ENCODE results near the gene ELOB.

ELOB gene

GRCh38 chr16:2811703-2812471 lies 34.8 kb upstream of the ELOB start:
- in situ Hi-C loops (cut with MboI; ENCODE audit: low sequenced_read_pairs), result no loop called here

- in situ Hi-C loops (cut with MboI; ENCODE audit: low sequenced_read_pairs), result no loop called here
Measured at GRCh38 chr16:2810651-2811050, 33.6 kb upstream of the ELOB start.

- in situ Hi-C loops (cut with MboI; ENCODE audit: low sequenced_read_pairs), result no loop called here
Measured at GRCh38 chr16:2809149-2809760, 32.2 kb upstream of the ELOB start.

DNA sequence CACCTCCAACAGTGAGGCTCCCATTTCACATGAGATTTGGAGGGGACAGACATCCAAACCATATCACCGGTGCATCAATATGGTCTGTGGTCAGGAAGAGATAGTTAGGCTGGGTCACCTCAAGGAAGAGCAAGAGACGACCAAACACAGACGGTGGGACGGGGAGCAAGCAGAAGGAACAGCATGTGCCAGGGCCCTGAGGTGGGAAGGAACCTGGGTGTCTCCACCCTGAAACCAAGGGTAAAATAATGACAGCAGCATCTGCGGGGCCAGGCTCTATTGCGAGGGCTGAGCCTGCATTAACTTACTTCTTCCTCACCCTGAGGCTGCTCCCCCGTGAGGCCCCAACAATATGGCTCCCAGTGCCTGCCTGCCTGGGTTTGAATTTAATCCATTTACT lies 31.1 kb upstream of the ELOB start:
- in situ Hi-C loops (cut with MboI; ENCODE audit: low sequenced_read_pairs), result no loop called here

GRCh38 chr16:2806286-2806685 lies 29.2 kb upstream of the ELOB start:
- in situ Hi-C loops (cut with MboI; ENCODE audit: low sequenced_read_pairs), result no loop called here

- in situ Hi-C loops (cut with MboI; ENCODE audit: low sequenced_read_pairs), result no loop called here
Measured at GRCh38 chr16:2804728-2805127, 27.6 kb upstream of the ELOB start.

GRCh38 chr16:2803545-2804195 lies 26.6 kb upstream of the ELOB start:
- in situ Hi-C loops (cut with MboI; ENCODE audit: low sequenced_read_pairs), result no loop called here

GRCh38 chr16:2799859-2800226 lies 22.8 kb upstream of the ELOB start:
- in situ Hi-C loops (cut with MboI; ENCODE audit: low sequenced_read_pairs), result no loop called here

GRCh38 chr16:2799205-2799858 lies 22.3 kb upstream of the ELOB start:
- in situ Hi-C loops (cut with MboI; ENCODE audit: low sequenced_read_pairs), result no loop called here

GRCh38 chr16:2798723-2799204 lies 21.7 kb upstream of the ELOB start:
- in situ Hi-C loops (cut with MboI; ENCODE audit: low sequenced_read_pairs), result no loop called here

- in situ Hi-C loops (cut with MboI; ENCODE audit: low sequenced_read_pairs), result no loop called here
Measured at GRCh38 chr16:2795395-2796143, 18.5 kb upstream of the ELOB start.

DNA sequence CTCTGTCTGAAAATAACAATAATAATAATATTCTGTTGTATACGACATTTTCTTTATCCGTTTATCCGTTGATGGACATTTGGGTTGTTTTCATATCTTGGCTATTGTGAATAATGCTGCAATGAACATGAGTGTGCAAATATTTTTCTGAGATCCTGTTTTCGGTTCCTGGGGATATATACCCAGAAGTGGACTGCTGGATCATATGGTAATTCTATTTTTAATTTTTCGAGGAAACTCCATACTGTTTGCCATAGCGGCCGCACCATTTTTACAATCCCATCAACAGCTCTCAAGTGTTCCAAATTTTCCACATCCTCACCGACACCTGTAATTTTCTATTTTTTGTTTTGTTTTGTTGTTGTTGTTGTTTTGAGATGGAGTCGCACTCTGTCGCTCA lies 15.9 kb upstream of the ELOB start:
- in situ Hi-C loops (cut with MboI; ENCODE audit: low sequenced_read_pairs), result no loop called here

DNA sequence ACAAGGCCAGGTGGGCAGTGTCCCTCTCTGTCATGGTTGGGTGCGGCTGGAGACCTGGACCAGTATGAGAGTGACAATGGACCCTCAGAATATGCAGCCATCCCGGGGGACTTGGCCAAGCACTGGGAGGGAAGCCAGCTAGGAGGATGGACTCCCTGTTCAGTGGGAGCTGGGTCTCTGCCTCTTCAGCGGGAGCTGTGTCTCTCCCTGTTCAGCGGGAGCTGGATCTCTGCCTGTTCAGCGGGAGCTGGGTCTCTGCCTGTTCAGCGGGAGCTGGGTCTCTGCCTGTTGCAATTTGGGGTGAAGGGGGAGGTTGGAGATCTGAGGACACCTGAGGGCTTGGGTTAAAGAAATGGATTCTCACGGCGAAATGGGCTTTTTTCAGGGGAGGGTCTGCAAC lies 14.1 kb upstream of the ELOB start:
- in situ Hi-C loops (cut with MboI; ENCODE audit: low sequenced_read_pairs), result no loop called here

DNA sequence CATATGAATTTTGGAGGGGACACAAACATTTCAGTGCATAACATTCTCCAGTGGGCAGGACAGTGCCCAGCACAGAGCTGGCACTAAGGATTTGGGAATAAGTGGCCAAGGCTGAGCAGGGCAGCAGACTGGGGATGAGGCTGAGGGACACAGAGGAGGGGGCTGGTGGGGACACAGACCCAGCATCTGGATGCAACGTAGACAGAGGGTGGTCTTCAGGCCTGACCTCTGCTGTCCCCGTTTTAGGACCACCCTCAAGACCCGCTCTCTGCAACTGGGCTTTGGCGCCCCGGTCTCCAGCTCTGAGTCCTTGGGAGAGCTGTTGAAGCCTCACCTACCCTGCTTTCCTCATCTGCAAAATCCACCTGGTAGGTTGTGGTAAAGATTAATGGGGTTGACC lies 13.6 kb upstream of the ELOB start:
- in situ Hi-C loops (cut with MboI; ENCODE audit: low sequenced_read_pairs), result no loop called here

- in situ Hi-C loops (cut with MboI; ENCODE audit: low sequenced_read_pairs), result no loop called here
Measured at GRCh38 chr16:2787961-2788360, 10.9 kb upstream of the ELOB start.

- in situ Hi-C loops (cut with MboI; ENCODE audit: low sequenced_read_pairs), result no loop called here
Measured at GRCh38 chr16:2787406-2787805, 10.3 kb upstream of the ELOB start, which contains the start of gene PRSS33. Gene PRSS33 (minus strand): TSS chr16:2787560. CDS start chr16:2786547, 1,013 bp downstream.

- in situ Hi-C loops (cut with MboI; ENCODE audit: low sequenced_read_pairs), result no loop called here
Measured at GRCh38 chr16:2786826-2787151, 9.7 kb upstream of the ELOB start.

DNA sequence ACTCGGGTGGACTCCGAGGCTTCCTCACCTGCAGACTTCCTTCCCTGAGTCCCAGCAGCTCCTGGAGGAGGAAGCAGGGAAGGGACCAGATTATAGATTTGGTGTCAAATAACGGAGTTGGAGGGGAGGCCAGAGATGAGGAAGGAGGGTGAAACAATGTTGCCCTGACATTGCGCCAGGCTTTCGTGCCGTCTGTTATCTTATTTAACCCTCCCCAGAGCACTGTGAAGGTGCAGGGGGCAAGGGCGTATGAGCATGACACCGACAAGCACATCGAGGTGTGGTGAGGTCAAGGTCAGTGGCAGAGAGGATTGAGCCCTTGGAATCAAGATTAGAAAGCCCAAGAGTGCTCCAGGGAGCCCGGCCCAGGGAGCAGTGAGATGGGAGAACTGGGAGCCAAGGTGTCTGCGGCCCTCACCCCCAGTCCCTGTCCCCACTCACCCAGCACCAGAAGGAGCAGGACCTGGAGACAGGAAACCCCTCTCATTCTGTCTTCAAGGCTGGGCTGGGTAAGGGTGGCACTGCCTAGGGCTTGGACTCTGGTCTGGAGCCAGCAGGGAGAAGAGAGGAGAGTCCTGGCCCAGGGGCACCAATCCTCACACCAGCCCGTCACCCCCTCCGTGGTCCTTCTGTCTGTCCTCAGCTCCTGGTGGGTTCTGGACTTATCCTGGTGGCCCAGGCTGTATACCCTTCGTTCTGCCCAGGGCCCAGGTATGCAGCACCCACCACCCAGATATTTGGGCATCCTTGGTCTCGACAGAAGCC lies 9.2 kb upstream of the ELOB start:
- in situ Hi-C loops (cut with MboI; ENCODE audit: low sequenced_read_pairs), result no loop called here

- in situ Hi-C loops (cut with MboI; ENCODE audit: low sequenced_read_pairs), result no loop called here
Measured at GRCh38 chr16:2785101-2785991, 8.3 kb upstream of the ELOB start.
